Activated naive CD8-positive, alpha-beta T cell (primary cell): ENCODE measurements around the gene EVX2.

Experiments
- H3K27ac Mint-ChIP-seq: one replicate; pipeline ENCODE4 v1.8.0; 2021; ENCODE audit warnings: mixed read lengths
- H3K27me3 Mint-ChIP-seq: one replicate; pipeline ENCODE4 v1.8.0; 2021; ENCODE audit warnings: mixed read lengths
- H3K36me3 Mint-ChIP-seq: one replicate; pipeline ENCODE4 v1.8.0; 2021; ENCODE audit warnings: mixed read lengths
- H3K4me1 Mint-ChIP-seq: one replicate; pipeline ENCODE4 v1.8.0; 2021; ENCODE audit warnings: low read depth, mixed read lengths
- H3K4me3 Mint-ChIP-seq: one replicate; pipeline ENCODE4 v1.8.0; 2021; ENCODE audit warnings: mild to moderate bottlenecking, mixed read lengths
- H3K9me3 Mint-ChIP-seq: one replicate; pipeline ENCODE4 v1.8.0; 2021; ENCODE audit warnings: low read depth, mixed read lengths

Gene EVX2

GRCh38 chr2:176079285-176079830, 4.4 kb downstream of the EVX2 start:
- H3K9me3 Mint-ChIP-seq: peaks cover 15% of the 10 kb centered on the region
- H3K27ac Mint-ChIP-seq: peak overlapping the region; percentile 61
- peak overlapping the region; percentile 63 for H3K4me3 Mint-ChIP-seq
- peaks cover 54% of the 10 kb centered on the region for H3K27me3 Mint-ChIP-seq
- H3K36me3 Mint-ChIP-seq: peaks cover 14% of the 10 kb centered on the region
- H3K4me1 Mint-ChIP-seq: peaks cover 7% of the 10 kb centered on the region

- Mint-ChIP-seq H3K4me1 (peaks cover 7% of the 10 kb centered on the region), H3K27ac (peak overlapping the region; percentile 61), H3K9me3 (peaks cover 15% of the 10 kb centered on the region), H3K36me3 (peaks cover 14% of the 10 kb centered on the region), H3K27me3 (peaks cover 52% of the 10 kb centered on the region), H3K4me3 (peak overlapping the region; percentile 63)
These were observed 5.0 kb downstream of the EVX2 start for GRCh38 chr2:176078541-176079284.

GRCh38 chr2:176076796-176077195, 7.0 kb downstream of the EVX2 start:
- H3K9me3 Mint-ChIP-seq: peaks cover 15% of the 10 kb centered on the region
- peaks cover 10% of the 10 kb centered on the region for H3K4me1 Mint-ChIP-seq
- peaks cover 55% of the 10 kb centered on the region for H3K27me3 Mint-ChIP-seq
- no peak overlapping the region for H3K27ac Mint-ChIP-seq
- H3K36me3 Mint-ChIP-seq: peaks cover 14% of the 10 kb centered on the region
- H3K4me3 Mint-ChIP-seq: no peak overlapping the region

GRCh38 chr2:176076063-176076462, 7.7 kb downstream of the EVX2 start:
- H3K36me3 Mint-ChIP-seq: peaks cover 14% of the 10 kb centered on the region
- peaks cover 55% of the 10 kb centered on the region for H3K27me3 Mint-ChIP-seq
- H3K4me1 Mint-ChIP-seq: peaks cover 10% of the 10 kb centered on the region
- H3K27ac Mint-ChIP-seq: no peak overlapping the region
- peaks cover 15% of the 10 kb centered on the region for H3K9me3 Mint-ChIP-seq
- H3K4me3 Mint-ChIP-seq: no peak overlapping the region

- no peak overlapping the region for H3K27ac Mint-ChIP-seq
These were observed 8.3 kb downstream of the EVX2 start for GRCh38 chr2:176075481-176075880.

GRCh38 chr2:176074919-176075425, 8.8 kb downstream of the EVX2 start:
- H3K36me3 Mint-ChIP-seq: peaks cover 14% of the 10 kb centered on the region
- no peak overlapping the region for H3K27ac Mint-ChIP-seq
- no peak overlapping the region for H3K4me3 Mint-ChIP-seq
- peaks cover 10% of the 10 kb centered on the region for H3K4me1 Mint-ChIP-seq
- peaks cover 63% of the 10 kb centered on the region for H3K27me3 Mint-ChIP-seq
- peaks cover 15% of the 10 kb centered on the region for H3K9me3 Mint-ChIP-seq

More at GRCh38 chr2:176075481-176075880, 8.3 kb downstream of the EVX2 start:
- H3K4me3 Mint-ChIP-seq: no peak overlapping the region
- peaks cover 15% of the 10 kb centered on the region for H3K9me3 Mint-ChIP-seq
- H3K27me3 Mint-ChIP-seq: peaks cover 58% of the 10 kb centered on the region
- H3K4me1 Mint-ChIP-seq: peaks cover 10% of the 10 kb centered on the region
- peaks cover 14% of the 10 kb centered on the region for H3K36me3 Mint-ChIP-seq

GRCh38 chr2:176072951-176073904, 10.5 kb downstream of the EVX2 start:
- Mint-ChIP-seq H3K36me3 (peaks cover 3% of the 10 kb centered on the region), H3K9me3 (peaks cover 9% of the 10 kb centered on the region), H3K27ac (no peak overlapping the region), H3K27me3 (peaks cover 66% of the 10 kb centered on the region), H3K4me1 (peaks cover 7% of the 10 kb centered on the region), H3K4me3 (no peak overlapping the region)

GRCh38 chr2:176072292-176072669, 11.5 kb downstream of the EVX2 start:
- H3K9me3 Mint-ChIP-seq: peaks cover 7% of the 10 kb centered on the region
- no peak overlapping the region for H3K4me3 Mint-ChIP-seq
- H3K36me3 Mint-ChIP-seq: peaks cover 3% of the 10 kb centered on the region
- H3K27me3 Mint-ChIP-seq: peaks cover 65% of the 10 kb centered on the region
- H3K4me1 Mint-ChIP-seq: peaks cover 11% of the 10 kb centered on the region
- no peak overlapping the region for H3K27ac Mint-ChIP-seq

- Mint-ChIP-seq H3K4me1 (peaks cover 11% of the 10 kb centered on the region), H3K27ac (no peak overlapping the region), H3K9me3 (peaks cover 7% of the 10 kb centered on the region), H3K27me3 (peaks cover 61% of the 10 kb centered on the region), H3K36me3 (peaks cover 3% of the 10 kb centered on the region), H3K4me3 (no peak overlapping the region)
These were observed 12.2 kb downstream of the EVX2 start for GRCh38 chr2:176071330-176072291.

- Mint-ChIP-seq H3K4me3 (no peak overlapping the region), H3K4me1 (peaks cover 12% of the 10 kb centered on the region), H3K27me3 (peaks cover 54% of the 10 kb centered on the region), H3K36me3 (no peaks in the 10 kb centered on the region), H3K27ac (no peak overlapping the region), H3K9me3 (no peaks in the 10 kb centered on the region)
These were observed 15.3 kb downstream of the EVX2 start for GRCh38 chr2:176068419-176068832.

- no peak overlapping the region for H3K27ac Mint-ChIP-seq
- H3K27me3 Mint-ChIP-seq: peaks cover 52% of the 10 kb centered on the region
- no peaks in the 10 kb centered on the region for H3K9me3 Mint-ChIP-seq
- H3K4me1 Mint-ChIP-seq: peaks cover 12% of the 10 kb centered on the region
- peak overlapping the region; percentile 13 for H3K4me3 Mint-ChIP-seq
- no peaks in the 10 kb centered on the region for H3K36me3 Mint-ChIP-seq
These were observed 16.0 kb downstream of the EVX2 start for GRCh38 chr2:176067589-176068418.

GRCh38 chr2:176066645-176067588, 16.8 kb downstream of the EVX2 start:
- Mint-ChIP-seq H3K9me3 (no peaks in the 10 kb centered on the region), H3K27ac (no peak overlapping the region), H3K4me3 (peak overlapping the region; percentile 13), H3K4me1 (peaks cover 10% of the 10 kb centered on the region), H3K36me3 (no peaks in the 10 kb centered on the region), H3K27me3 (peaks cover 55% of the 10 kb centered on the region)
